GM12874 (cell line): ENCODE results near the gene RASAL2.

Experiments used
- CTCF ChIP-seq: IDR thresholded peaks from 2 replicates; pipeline ENCODE4 v1.5.1; 2011; ENCODE audit warnings: low read depth, mild to moderate bottlenecking, control low read depth, low read length, moderate library complexity; ENCODE audit not compliant: insufficient read depth

The RASAL2 gene

DNA sequence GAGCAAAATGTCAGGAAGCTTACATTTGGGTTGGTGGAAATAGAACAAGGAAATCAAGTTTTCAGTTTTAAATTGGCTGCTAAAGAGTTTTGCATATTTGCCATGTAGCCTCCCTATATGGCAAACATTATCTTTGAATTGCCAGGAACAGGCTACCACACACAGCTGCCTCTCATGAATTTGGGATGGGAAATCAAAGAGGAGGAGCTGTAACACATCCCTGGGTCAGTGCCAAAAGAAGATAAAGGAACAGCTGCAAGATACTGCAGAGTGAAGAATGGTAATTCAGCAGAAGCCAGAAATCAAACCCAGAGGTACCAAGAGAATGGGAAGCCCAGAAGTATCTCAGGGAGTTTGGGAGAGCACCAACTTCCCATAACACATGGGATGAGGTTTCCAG lies 18.6 kb upstream of the RASAL2 start:
- no peak for TF ChIP-seq CTCF

DNA sequence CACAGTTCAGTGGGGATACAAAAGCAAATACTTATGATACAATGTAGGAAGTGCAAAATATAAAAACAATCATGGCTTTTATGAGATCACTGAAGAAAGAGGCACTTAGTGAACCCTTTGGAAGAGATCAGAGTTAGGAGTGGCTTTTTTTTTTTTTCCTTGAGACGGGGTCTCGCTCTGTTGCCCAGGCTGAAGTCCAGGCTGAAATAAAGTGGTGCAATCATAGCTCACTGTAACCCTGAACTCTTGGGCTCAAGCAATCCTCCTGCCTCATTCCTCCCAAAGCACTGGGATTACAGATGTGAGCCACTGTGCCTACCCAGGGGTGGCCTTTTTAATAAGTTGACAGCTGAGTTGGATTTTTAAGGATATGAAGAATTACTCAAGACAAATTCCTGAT lies 17.3 kb upstream of the RASAL2 start:
- TF ChIP-seq CTCF: no peak

DNA sequence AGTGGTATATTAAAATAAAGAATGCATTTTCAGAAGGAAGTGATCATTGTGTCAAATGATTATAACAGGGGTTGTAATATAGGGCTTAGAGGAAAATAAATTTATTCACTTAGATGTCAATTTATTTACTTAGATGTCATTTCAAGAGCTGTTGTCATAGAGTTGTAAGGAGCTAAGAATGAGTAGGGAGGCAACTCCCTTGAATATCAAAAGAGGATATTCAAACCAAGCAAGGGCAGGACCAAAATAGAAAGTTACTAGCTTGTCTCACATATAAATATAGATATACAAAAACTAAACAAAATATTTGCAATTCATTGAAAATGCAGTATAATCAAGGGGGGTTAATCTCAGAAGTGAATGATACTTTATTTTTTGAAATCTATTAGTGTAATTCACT lies 16.0 kb upstream of the RASAL2 start:
- no peak for TF ChIP-seq CTCF

DNA sequence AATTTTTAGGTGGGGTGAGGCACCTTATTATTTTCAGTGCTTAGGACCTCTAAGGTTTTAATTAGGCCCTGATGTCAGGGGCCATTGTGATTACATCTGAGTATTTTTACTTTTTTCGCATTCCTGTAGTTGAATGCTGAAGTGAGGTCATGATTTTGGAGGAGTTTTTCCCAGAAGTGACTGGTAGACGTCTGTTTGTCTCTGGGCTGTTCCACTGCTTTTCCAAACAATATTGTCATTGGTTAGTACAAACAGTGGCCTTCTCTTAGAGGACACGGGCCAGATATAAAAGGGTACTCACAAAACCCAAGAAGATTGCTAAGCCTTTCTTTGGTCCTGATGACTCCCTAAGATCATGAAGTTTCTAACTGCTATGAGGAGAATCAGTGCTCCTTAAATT lies 7.6 kb upstream of the RASAL2 start:
- TF ChIP-seq CTCF: no peak

DNA sequence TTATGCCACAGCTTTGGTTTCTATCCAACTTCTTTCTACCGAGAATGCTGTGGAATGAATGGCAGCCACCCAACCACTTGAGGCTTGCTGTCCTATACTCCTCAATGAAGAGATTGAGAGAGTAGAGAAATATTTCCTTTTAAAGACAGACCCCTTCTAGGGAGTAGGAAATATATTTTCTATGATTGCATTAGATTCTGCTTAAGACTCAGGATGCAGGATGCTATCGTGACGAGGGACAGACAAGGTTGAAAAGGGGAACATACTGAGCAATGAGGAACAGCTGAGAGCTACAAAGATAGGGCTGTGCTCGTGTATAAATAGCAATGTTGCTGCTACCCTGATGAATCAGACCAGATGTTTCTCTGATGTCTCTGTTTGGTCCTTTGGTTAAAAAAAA lies 7.1 kb upstream of the RASAL2 start:
- TF ChIP-seq CTCF: no peak

GRCh38 chr1:178088651-178089050 lies 5.3 kb upstream of the RASAL2 start:
- TF ChIP-seq CTCF: no peak

DNA sequence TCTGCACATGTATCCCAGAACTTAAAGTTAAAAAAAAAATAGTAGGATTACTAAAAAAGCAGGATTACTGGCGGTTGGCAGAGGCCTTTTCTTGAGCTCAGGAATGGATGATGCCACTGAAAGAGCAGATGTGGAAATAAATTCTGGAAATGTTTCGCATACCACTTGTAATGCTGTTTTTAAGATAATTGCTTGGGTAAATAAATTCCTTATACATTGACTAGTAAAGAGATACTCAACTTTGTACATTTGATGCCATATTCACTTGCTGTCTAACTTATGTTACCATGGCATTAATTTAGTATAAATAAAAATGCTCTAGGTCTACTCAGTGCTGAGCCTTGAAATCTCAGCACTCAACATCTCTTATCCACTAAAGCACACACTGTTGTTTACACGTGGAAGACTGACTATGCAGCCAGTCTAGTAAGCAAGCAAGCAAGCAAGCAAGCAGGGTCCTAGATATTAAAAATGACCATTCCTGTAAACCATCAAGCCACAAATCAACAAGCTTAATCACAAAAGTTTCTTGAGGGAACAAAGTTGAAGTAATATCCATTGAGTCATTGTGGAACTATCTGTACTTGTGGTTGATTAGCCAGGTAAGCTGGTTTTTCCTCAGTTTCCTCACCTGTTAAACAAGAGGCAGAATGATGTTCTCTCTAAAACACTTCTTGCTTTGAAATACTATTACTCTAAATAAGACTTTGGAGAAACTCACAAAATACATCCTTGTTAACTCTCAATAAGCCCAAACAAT lies 1.7 kb upstream of the RASAL2 start:
- TF ChIP-seq CTCF: no peak
